Measurements from ENCODE around the gene TGM5. TPM values are rescaled to one million over a fixed set of nuclear protein-coding genes. Genes with fewer than 3 reads are reported as not detected.

Gene TGM5
- total and polyA plus RNA-seq, 10 donors, result 0.02 TPM; not detected in 9

GRCh38 chr15:43184407-43185124 is 82.2 kb downstream of the TGM5 start:
- peak overlapping the region; percentile 92 to 99 (median 96) for H3K27ac ChIP-seq
- H3K4me3 ChIP-seq, result peak overlapping the region in 5 of 8 donors; percentile 62 to 84 (median 71)
- intact Hi-C loops (cut with DNase I; ENCODE audit: low total_unique reads), result no loop called here
- H3K27me3 ChIP-seq (replicated peaks in 1 of 7), result no peaks in the 10 kb centered on the region
- DNase-seq, result no peak
- no peaks in the 10 kb centered on the region for H3K9me3 ChIP-seq
- TF ChIP-seq POLR2AphosphoS5 (IDR thresholded peaks at IDR 0.05) (no peak), POLR2A (IDR thresholded peaks at IDR 0.05) (no peak), CTCF (IDR thresholded peaks at IDR 0.05 in 8 of 11, conservative IDR thresholded peaks at IDR 0.05 in 3 of 11) (no peak)
- peaks cover 19 to 46% (median 35%) of the 10 kb centered on the region in 6 donors for H3K4me1 ChIP-seq
- 74 to 89% (median 85%) methylated on average over 9 of the region's 9 CpGs for WGBS, 5 donors
- peaks cover 0 to 66% (median 18%) of the 10 kb centered on the region in 6 donors for H3K36me3 ChIP-seq

GRCh38 chr15:43183270-43183669 is 83.5 kb downstream of the TGM5 start:
- Histone ChIP-seq H3K4me3 (no peak overlapping the region), H3K9me3 (no peaks in the 10 kb centered on the region), H3K36me3 (peaks cover 0 to 65% (median 12%) of the 10 kb centered on the region in 6 donors), H3K27me3 (replicated peaks in 1 of 7) (no peaks in the 10 kb centered on the region), H3K4me1 (peaks cover 19 to 35% (median 31%) of the 10 kb centered on the region in 6 donors), H3K27ac (no peak overlapping the region)
- WGBS, 5 donors, result 77 to 87% (median 79%) methylated on average over 3 of the region's 3 CpGs
- no peak for DNase-seq
- intact Hi-C loops (cut with DNase I; ENCODE audit: low total_unique reads), result no loop called here
- TF ChIP-seq POLR2A (IDR thresholded peaks at IDR 0.05), result no peak
- TF ChIP-seq POLR2AphosphoS5 (IDR thresholded peaks at IDR 0.05), result no peak
- TF ChIP-seq CTCF (IDR thresholded peaks at IDR 0.05 in 8 of 11, conservative IDR thresholded peaks at IDR 0.05 in 3 of 11), result no peak

Small RNAs within 50 kb of the gene (small RNA-seq; reads per million reads assigned to genes)
- 0 reads per million in 4 donors for gene RF00019

Other genes with a start within 250 kb of the TGM5 start
- 10 to 100 TPM; 35.3 to 69.2 (median 45.9) TPM for gene UBR1, start 160.9 kb downstream of the TGM5 start, total RNA-seq
- 1 to 10 TPM; 4.3 to 5.9 (median 4.7) TPM for gene UBR1, start 160.9 kb downstream of the TGM5 start, polyA plus RNA-seq
- 10 to 100 TPM; 24.4 to 47.7 (median 30.6) TPM for gene TMEM62, start 133.3 kb downstream of the TGM5 start, total RNA-seq
- 10 to 100 TPM; 17.7 to 35.5 (median 21.7) TPM for gene TMEM62, start 133.3 kb downstream of the TGM5 start, polyA plus RNA-seq
- 10 to 100 TPM; 55.8 to 99.2 (median 79.7) TPM for gene CCNDBP1, start 81.5 kb downstream of the TGM5 start, total RNA-seq
- 10 to 100 TPM; 54.6 to 66.7 (median 61.3) TPM for gene CCNDBP1, start 81.5 kb downstream of the TGM5 start, polyA plus RNA-seq
- 10 to 100 TPM in 1 of 7 donors, 1 to 10 TPM in 4, under 1 TPM in 2; 0.28 to 31.5 (median 4.2) TPM for gene EPB42, start 45.9 kb downstream of the TGM5 start, total RNA-seq
- 1 to 10 TPM in 1 of 3 donors, under 1 TPM in 2; 0.11 to 1.9 (median 0.17) TPM for gene EPB42, start 45.9 kb downstream of the TGM5 start, polyA plus RNA-seq
- not detected for gene TGM7, start 35.3 kb upstream of the TGM5 start, total RNA-seq
- not detected for gene TGM7, start 35.3 kb upstream of the TGM5 start, polyA plus RNA-seq
- gene LCMT2, start 63.6 kb upstream of the TGM5 start, total RNA-seq, result 1 to 10 TPM; 5.8 to 9.2 (median 7.3) TPM
- gene LCMT2, start 63.6 kb upstream of the TGM5 start, polyA plus RNA-seq, result 1 to 10 TPM; 4.3 to 7.6 (median 5.7) TPM
- 10 to 100 TPM; 21.2 to 33.4 (median 25.4) TPM for gene ZSCAN29, start 104.1 kb upstream of the TGM5 start, total RNA-seq
- 1 to 10 TPM; 4.6 to 7.9 (median 5.4) TPM for gene ZSCAN29, start 104.1 kb upstream of the TGM5 start, polyA plus RNA-seq
- gene TUBGCP4, start 104.2 kb upstream of the TGM5 start, total RNA-seq, result 10 to 100 TPM; 13.6 to 22.1 (median 19.0) TPM
- 1 to 10 TPM; 2.5 to 4.3 (median 3.2) TPM for gene TUBGCP4, start 104.2 kb upstream of the TGM5 start, polyA plus RNA-seq
- gene TP53BP1, start 226.2 kb upstream of the TGM5 start, total RNA-seq, result 10 to 100 TPM; 37.7 to 55.4 (median 44.7) TPM
- 10 to 100 TPM in 1 of 3 donors, 1 to 10 TPM in 2; 7.2 to 12.6 (median 9.0) TPM for gene TP53BP1, start 226.2 kb upstream of the TGM5 start, polyA plus RNA-seq